SU-DHL-6 (cell line): ENCODE measurements around the gene AOC1.

Experiments used
- H2AFZ ChIP-seq: fragments of 200-600 bp; sonication (generic); 2 replicates; pipeline ENCODE4 v1.6.1; 2014; ENCODE audit warnings: low read depth, mild to moderate bottlenecking, moderate library complexity, mixed read lengths, antibody characterized with exemption, low read length; ENCODE audit not compliant: severe bottlenecking
- H3F3A ChIP-seq: fragments of 200-600 bp; shearing (Covaris generic); 2 replicates; pipeline ENCODE4 v1.6.0; 2016; ENCODE audit warnings: antibody characterized with exemption, mild to moderate bottlenecking; ENCODE audit not compliant: insufficient read depth
- H3K27ac ChIP-seq: fragments of 200-600 bp; sonication (generic); 2 replicates; pipeline ENCODE4 v1.5.1; 2016; ENCODE audit warnings: low read depth, mild to moderate bottlenecking, low read length, moderate library complexity, mixed read lengths
- H3K27me3 ChIP-seq: fragments of 200-600 bp; sonication (generic), shearing (Covaris generic); 2 replicates; pipeline ENCODE4 v1.6.0; 2014; ENCODE audit warnings: mild to moderate bottlenecking, low read length
- H3K36me3 ChIP-seq: fragments of 200-600 bp; sonication (generic); 2 replicates; pipeline ENCODE4 v1.6.1; 2014; ENCODE audit warnings: mild to moderate bottlenecking, low read length, mixed read lengths
- H3K4me2 ChIP-seq: fragments of 300-600, 200-600 bp; shearing (Covaris generic), sonication (generic); 2 replicates; pipeline ENCODE4 v1.6.0; 2014; ENCODE audit warnings: low read length, low read depth, mild to moderate bottlenecking; ENCODE audit not compliant: poor library complexity, severe bottlenecking
- H3K4me3 ChIP-seq: fragments of 200-600 bp; sonication (generic); 2 replicates; pipeline ENCODE4 v1.5.1; 2014; ENCODE audit warnings: antibody characterized with exemption, low read length, mild to moderate bottlenecking, mixed read lengths; ENCODE audit not compliant: insufficient read depth, poor library complexity, severe bottlenecking
- H3K79me2 ChIP-seq: fragments of 200-600 bp; sonication (generic); 2 replicates; pipeline ENCODE4 v1.6.1; 2014; ENCODE audit warnings: mild to moderate bottlenecking, low read length, moderate library complexity; ENCODE audit not compliant: insufficient read depth
- H3K9ac ChIP-seq: fragments of 200-600 bp; sonication (generic); 2 replicates; pipeline ENCODE4 v1.7.0; 2014; ENCODE audit warnings: mild to moderate bottlenecking, low read length
- H3K9me2 ChIP-seq: fragments of 200-600 bp; sonication (generic); replicated peaks from 2 replicates; pipeline ENCODE4 v1.6.1; 2014; ENCODE audit warnings: low read length; ENCODE audit not compliant: insufficient read depth
- H3K9me3 ChIP-seq: fragments of 200-600 bp; sonication (generic); 2 replicates; pipeline ENCODE4 v1.6.1; 2014; ENCODE audit warnings: low read length, mixed read lengths; ENCODE audit not compliant: insufficient read depth
- H4K20me1 ChIP-seq: fragments of 200-600 bp; sonication (generic); 2 replicates; pipeline ENCODE4 v1.6.1; 2014; ENCODE audit warnings: low read depth, mild to moderate bottlenecking, antibody characterized with exemption, low read length, moderate library complexity, mixed read lengths
- EZH2phosphoT487 ChIP-seq: fragments of 200-600 bp; sonication (generic), shearing (Covaris generic); conservative IDR thresholded peaks from 2 replicates; pipeline ENCODE4 v1.6.1; 2018; ENCODE audit warnings: mild to moderate bottlenecking, antibody characterized with exemption, low read length, moderate library complexity, mixed read lengths
- TF ChIP-seq, protein P1 (sequence below): fragments of 200-600 bp; sonication (generic); IDR thresholded peaks from one replicate; pipeline ENCODE4 v1.5.1; 2017; ENCODE audit warnings: antibody characterized with exemption, mild to moderate bottlenecking, low read length, moderate library complexity; ENCODE audit not compliant: insufficient read depth, poor library complexity, severe bottlenecking

Gene AOC1

DNA sequence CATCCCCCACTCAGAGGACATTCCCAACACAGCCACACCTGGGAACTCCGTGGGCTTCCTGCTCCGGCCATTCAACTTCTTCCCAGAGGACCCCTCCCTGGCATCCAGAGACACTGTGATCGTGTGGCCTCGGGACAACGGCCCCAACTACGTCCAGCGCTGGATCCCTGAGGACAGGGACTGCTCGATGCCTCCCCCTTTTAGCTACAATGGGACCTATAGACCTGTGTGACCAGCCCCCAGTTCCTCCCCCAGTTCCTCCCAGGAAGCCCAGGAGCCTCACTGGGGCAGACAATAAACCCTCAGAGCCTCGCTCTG is 8.6 kb downstream of the AOC1 start:
- H3K27me3 ChIP-seq = no peaks in the 10 kb centered on the region

DNA sequence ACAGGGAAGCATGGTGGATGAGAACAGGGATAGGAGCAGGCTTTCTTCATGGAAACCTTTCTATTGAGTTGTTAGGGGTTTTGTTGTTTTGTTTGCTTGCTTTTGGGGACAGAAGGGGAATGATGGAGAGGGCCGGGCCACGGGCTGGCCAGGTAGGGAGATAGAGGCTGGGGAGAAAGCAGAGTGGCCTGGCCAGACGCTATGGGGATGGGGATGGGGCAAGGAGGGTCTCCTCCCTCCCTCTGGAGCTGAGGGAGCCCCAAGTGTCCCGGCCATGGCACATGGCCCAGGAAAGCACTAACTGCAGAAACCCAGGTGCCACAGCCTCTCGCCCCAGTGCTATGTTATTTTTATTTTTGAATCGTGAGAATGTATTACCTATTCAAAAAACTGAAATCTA is 10.0 kb downstream of the AOC1 start:
- TF ChIP-seq, protein P1, sequence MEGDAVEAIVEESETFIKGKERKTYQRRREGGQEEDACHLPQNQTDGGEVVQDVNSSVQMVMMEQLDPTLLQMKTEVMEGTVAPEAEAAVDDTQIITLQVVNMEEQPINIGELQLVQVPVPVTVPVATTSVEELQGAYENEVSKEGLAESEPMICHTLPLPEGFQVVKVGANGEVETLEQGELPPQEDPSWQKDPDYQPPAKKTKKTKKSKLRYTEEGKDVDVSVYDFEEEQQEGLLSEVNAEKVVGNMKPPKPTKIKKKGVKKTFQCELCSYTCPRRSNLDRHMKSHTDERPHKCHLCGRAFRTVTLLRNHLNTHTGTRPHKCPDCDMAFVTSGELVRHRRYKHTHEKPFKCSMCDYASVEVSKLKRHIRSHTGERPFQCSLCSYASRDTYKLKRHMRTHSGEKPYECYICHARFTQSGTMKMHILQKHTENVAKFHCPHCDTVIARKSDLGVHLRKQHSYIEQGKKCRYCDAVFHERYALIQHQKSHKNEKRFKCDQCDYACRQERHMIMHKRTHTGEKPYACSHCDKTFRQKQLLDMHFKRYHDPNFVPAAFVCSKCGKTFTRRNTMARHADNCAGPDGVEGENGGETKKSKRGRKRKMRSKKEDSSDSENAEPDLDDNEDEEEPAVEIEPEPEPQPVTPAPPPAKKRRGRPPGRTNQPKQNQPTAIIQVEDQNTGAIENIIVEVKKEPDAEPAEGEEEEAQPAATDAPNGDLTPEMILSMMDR = no peak
- TF ChIP-seq EZH2phosphoT487 = no peak
- H3K27me3 ChIP-seq = no peaks in the 10 kb centered on the region
- H3K36me3 ChIP-seq = no peaks in the 10 kb centered on the region
- H2AFZ ChIP-seq = no peak overlapping the region
- H3K4me2 ChIP-seq = no peak overlapping the region
- no peaks in the 10 kb centered on the region for H3K79me2 ChIP-seq
- H3F3A ChIP-seq = no peaks in the 10 kb centered on the region
- no peak overlapping the region for H3K27ac ChIP-seq
- no peaks in the 10 kb centered on the region for H4K20me1 ChIP-seq
- no peak overlapping the region for H3K9ac ChIP-seq
- H3K4me3 ChIP-seq = no peak overlapping the region
- no peaks in the 10 kb centered on the region for H3K9me3 ChIP-seq
- H3K9me2 ChIP-seq = no peaks in the 10 kb centered on the region

More for the DNA sequence above, 8.6 kb downstream of the AOC1 start:
- no peak overlapping the region for H3K4me3 ChIP-seq
- no peak overlapping the region for H3K27ac ChIP-seq
- TF ChIP-seq EZH2phosphoT487 = no peak
- TF ChIP-seq, protein P1 = no peak
- no peak overlapping the region for H3K4me2 ChIP-seq
- H3F3A ChIP-seq = no peaks in the 10 kb centered on the region
- H2AFZ ChIP-seq = no peak overlapping the region
- no peaks in the 10 kb centered on the region for H3K9me3 ChIP-seq
- H4K20me1 ChIP-seq = no peaks in the 10 kb centered on the region
- no peaks in the 10 kb centered on the region for H3K36me3 ChIP-seq
- H3K79me2 ChIP-seq = no peaks in the 10 kb centered on the region
- H3K9ac ChIP-seq = no peak overlapping the region
- H3K9me2 ChIP-seq = no peaks in the 10 kb centered on the region

- Histone ChIP-seq H3K9ac (no peak overlapping the region), H4K20me1 (no peaks in the 10 kb centered on the region), H3K79me2 (no peaks in the 10 kb centered on the region), H3K36me3 (no peaks in the 10 kb centered on the region), H3K27ac (no peak overlapping the region), H2AFZ (no peak overlapping the region), H3K9me2 (no peaks in the 10 kb centered on the region), H3K9me3 (no peaks in the 10 kb centered on the region), H3K4me3 (no peak overlapping the region), H3K4me2 (no peak overlapping the region), H3K27me3 (no peaks in the 10 kb centered on the region), H3F3A (no peaks in the 10 kb centered on the region)
- TF ChIP-seq, protein P1 = no peak
- TF ChIP-seq EZH2phosphoT487 = no peak
Observed at GRCh38 chr7:150863946-150864345, 11.6 kb downstream of the AOC1 start.
